Vagina (tissue), 2 donors: ENCODE data around the gene PTPN2.

Source experiments
- POLR2A ChIP-seq, 2 donors: fragments of 450-650 bp; IDR thresholded peaks; one replicate each; pipeline ENCODE4 v1.6.1; 2017; ENCODE audit warnings: antibody characterized with exemption in 2 of 2, mild to moderate bottlenecking in 2 of 2, moderate library complexity in 2 of 2
- TF ChIP-seq, protein P1 (sequence below), 3 experiments: fragments of 450-650 bp in 2 of 3; fragments of 200-600 bp in 1 of 3; sonication (generic) in 1 of 3; IDR thresholded peaks; one replicate each; pipeline ENCODE4 v1.5.1; 2017 to 2019; ENCODE audit warnings: antibody characterized with exemption in 3 of 3, mild to moderate bottlenecking in 2 of 3, moderate library complexity in 2 of 3

DNA sequence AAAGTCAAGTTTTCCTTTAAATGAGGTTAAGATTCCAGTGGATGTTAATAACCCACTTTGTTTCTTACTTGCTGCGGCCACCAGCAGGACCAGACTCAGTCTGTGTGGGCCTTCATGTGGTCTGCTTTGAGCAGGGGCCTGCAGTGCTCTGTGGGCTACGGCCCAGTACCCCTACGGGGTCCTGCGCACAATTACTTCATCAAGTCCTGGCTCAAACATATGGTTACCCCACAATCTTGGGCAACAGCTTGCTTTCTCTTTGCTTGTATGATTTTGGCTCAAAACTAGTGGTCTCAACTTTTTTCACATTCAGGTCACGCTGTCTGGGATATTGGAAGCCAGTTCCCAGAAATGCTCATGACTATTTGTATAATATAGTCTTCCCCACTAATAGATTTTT lies 64.2 kb downstream of the PTPN2 start:
- TF ChIP-seq, protein P1, sequence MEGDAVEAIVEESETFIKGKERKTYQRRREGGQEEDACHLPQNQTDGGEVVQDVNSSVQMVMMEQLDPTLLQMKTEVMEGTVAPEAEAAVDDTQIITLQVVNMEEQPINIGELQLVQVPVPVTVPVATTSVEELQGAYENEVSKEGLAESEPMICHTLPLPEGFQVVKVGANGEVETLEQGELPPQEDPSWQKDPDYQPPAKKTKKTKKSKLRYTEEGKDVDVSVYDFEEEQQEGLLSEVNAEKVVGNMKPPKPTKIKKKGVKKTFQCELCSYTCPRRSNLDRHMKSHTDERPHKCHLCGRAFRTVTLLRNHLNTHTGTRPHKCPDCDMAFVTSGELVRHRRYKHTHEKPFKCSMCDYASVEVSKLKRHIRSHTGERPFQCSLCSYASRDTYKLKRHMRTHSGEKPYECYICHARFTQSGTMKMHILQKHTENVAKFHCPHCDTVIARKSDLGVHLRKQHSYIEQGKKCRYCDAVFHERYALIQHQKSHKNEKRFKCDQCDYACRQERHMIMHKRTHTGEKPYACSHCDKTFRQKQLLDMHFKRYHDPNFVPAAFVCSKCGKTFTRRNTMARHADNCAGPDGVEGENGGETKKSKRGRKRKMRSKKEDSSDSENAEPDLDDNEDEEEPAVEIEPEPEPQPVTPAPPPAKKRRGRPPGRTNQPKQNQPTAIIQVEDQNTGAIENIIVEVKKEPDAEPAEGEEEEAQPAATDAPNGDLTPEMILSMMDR (IDR thresholded peaks at IDR 0.05): no peak
- TF ChIP-seq POLR2A (IDR thresholded peaks at IDR 0.05): no peak
